C4-2B (cell line): ENCODE results near the gene STAT5B.

Experiments used
- CTCF ChIP-seq: fragments of 450-650 bp; conservative IDR thresholded peaks from 2 replicates; pipeline ENCODE4 v1.5.1; 2017; ENCODE audit warnings: mild to moderate bottlenecking
- ZFX ChIP-seq: fragments of 450-650 bp; IDR thresholded peaks from 2 replicates; pipeline ENCODE4 v1.6.1; 2017

GRCh38 chr17:42306385-42306667 is 30.1 kb upstream of the STAT5B start:
- TF ChIP-seq ZFX, result no peak
- no peak for TF ChIP-seq CTCF
